DND-41 (cell line): ENCODE measurements around the gene SLC46A2.

Experiments used
- CTCF ChIP-seq: IDR thresholded peaks from 2 replicates; pipeline ENCODE4 v1.5.1; 2012; ENCODE audit warnings: borderline replicate concordance, low read length, moderate library complexity, mild to moderate bottlenecking; ENCODE audit not compliant: poor library complexity, severe bottlenecking; ENCODE audit errors: extremely low read depth
- EZH2 ChIP-seq: IDR thresholded peaks from 3 replicates; pipeline ENCODE4 v1.6.1; 2012; ENCODE audit warnings: borderline replicate concordance, low read depth, mild to moderate bottlenecking, moderate library complexity, low read length, inconsistent platforms; ENCODE audit not compliant: severe bottlenecking

- TF ChIP-seq CTCF, result no peak
- TF ChIP-seq EZH2, result no peak
These were observed 51.3 kb downstream of the SLC46A2 start for GRCh38 chr9:112839331-112839730.
